Activated CD8-positive, alpha-beta T cell treated with anti-CD3 and anti-CD28 coated beads for 36 hours (primary cell): ENCODE data around the gene TPP1. TPM values are rescaled to one million over a fixed set of nuclear protein-coding genes. Genes with fewer than 3 reads are reported as not detected.
A peak's percentile ranks its signal among the peaks of the same experiment; 100 is the strongest.

ENCODE experiments used
- ATAC-seq: fragments of 200-7000 bp; cut with Tn5 transposase; one replicate; pipeline ENCODE4 v1.10.0; 2021; ENCODE audit warnings: mild to moderate bottlenecking, moderate library complexity
- CTCF ChIA-PET: fragments of 350-600 bp; sonication (Branson Sonifier 250); formaldehyde crosslinking; loops from one replicate; lab custom pipeline; 2021; ENCODE audit warnings: antibody characterized with exemption; lab: Charles Lee
- POLR2A ChIA-PET: fragments of 350-600 bp; sonication (Branson Sonifier 250); formaldehyde crosslinking; loops from one replicate; lab custom pipeline; 2021; ENCODE audit warnings: antibody characterized with exemption; lab: Charles Lee
- DNase-seq: peaks from one replicate; pipeline ENCODE4 v3.0.0-alpha.2; 2020
- H3K27ac Mint-ChIP-seq: one replicate; pipeline ENCODE4 v1.8.0; 2021; ENCODE audit warnings: mild to moderate bottlenecking, mixed read lengths
- H3K27me3 Mint-ChIP-seq: one replicate; pipeline ENCODE4 v1.8.0; 2021; ENCODE audit warnings: mixed read lengths
- H3K36me3 Mint-ChIP-seq: one replicate; pipeline ENCODE4 v1.8.0; 2021; ENCODE audit warnings: low read depth, mixed read lengths
- H3K4me1 Mint-ChIP-seq: one replicate; pipeline ENCODE4 v1.8.0; 2021; ENCODE audit warnings: low read depth, mixed read lengths
- H3K4me3 Mint-ChIP-seq: one replicate; pipeline ENCODE4 v1.8.0; 2021; ENCODE audit warnings: mild to moderate bottlenecking, moderate library complexity, mixed read lengths
- H3K9me3 Mint-ChIP-seq: one replicate; pipeline ENCODE4 v1.8.0; 2021; ENCODE audit warnings: mixed read lengths
- intact Hi-C: fragments of 100-400 bp; cut with micrococcal nuclease; formaldehyde crosslinking; loops from one replicate; pipeline ENCODE4 v1.10.0; 2022
- total RNA-seq, 2 experiments: library from RNA; stranded (reverse); gene quantifications; one replicate each; pipeline ENCODE4 v1.2.3, GENCODE V29; 2021
- TF ChIP-seq, protein P1 (sequence below): fragments of 200-600 bp; IDR thresholded peaks from one replicate; pipeline ENCODE4 v1.8.0; 2022; ENCODE audit warnings: antibody characterized with exemption, mild to moderate bottlenecking

Gene TPP1
- total RNA-seq, 2 experiments from 2014 or later: 28.1 to 31.4 TPM

DNA sequence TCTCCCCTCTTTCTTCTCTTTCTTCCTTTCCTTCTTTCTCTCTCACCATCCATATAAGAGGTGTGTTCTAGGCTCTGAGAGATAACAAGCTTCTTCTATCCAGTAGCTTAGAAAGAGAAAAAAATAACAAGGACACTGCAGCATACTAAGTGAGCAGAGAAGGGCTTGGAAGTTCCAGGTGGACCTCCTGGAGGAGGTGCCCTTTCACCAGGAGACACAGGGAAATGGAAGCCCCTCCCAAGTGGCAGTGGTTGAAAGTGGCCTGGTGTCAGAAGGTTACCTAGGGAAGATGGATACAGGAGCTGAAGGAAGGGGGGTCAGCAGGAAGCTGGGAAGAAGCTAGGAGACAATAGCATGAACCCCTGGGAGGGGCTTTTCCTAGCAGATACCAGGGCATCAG lies 30.9 kb upstream of the TPP1 start:
- CTCF ChIA-PET: interaction anchor here (0.6 to 2.5 kb wide), 9 partner anchors 9 to 106 kb away, joined by 3 to 14 read pairs (median 4); partner anchors contain the start of gene MRPL17
- POLR2A ChIA-PET: interaction anchor here (1.4 to 4.4 kb wide), 5 partner anchors 7 to 174 kb away, joined by 3 to 20 read pairs (median 6); partner anchors contain the start of gene TPP1
- Mint-ChIP-seq H3K4me1 (no peaks in the 10 kb centered on the region), H3K4me3 (no peak overlapping the region), H3K36me3 (no peaks in the 10 kb centered on the region), H3K27me3 (no peaks in the 10 kb centered on the region), H3K27ac (no peak overlapping the region), H3K9me3 (no peaks in the 10 kb centered on the region)
- TF ChIP-seq, protein P1, sequence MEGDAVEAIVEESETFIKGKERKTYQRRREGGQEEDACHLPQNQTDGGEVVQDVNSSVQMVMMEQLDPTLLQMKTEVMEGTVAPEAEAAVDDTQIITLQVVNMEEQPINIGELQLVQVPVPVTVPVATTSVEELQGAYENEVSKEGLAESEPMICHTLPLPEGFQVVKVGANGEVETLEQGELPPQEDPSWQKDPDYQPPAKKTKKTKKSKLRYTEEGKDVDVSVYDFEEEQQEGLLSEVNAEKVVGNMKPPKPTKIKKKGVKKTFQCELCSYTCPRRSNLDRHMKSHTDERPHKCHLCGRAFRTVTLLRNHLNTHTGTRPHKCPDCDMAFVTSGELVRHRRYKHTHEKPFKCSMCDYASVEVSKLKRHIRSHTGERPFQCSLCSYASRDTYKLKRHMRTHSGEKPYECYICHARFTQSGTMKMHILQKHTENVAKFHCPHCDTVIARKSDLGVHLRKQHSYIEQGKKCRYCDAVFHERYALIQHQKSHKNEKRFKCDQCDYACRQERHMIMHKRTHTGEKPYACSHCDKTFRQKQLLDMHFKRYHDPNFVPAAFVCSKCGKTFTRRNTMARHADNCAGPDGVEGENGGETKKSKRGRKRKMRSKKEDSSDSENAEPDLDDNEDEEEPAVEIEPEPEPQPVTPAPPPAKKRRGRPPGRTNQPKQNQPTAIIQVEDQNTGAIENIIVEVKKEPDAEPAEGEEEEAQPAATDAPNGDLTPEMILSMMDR: no peak
- DNase-seq (no peak), ATAC-seq (no peak)
- intact Hi-C loops: loop anchor here (10.0 kb wide), 1 partner anchor 45 kb away; the partner anchor contains the start of genes ILK and RRP8

DNA sequence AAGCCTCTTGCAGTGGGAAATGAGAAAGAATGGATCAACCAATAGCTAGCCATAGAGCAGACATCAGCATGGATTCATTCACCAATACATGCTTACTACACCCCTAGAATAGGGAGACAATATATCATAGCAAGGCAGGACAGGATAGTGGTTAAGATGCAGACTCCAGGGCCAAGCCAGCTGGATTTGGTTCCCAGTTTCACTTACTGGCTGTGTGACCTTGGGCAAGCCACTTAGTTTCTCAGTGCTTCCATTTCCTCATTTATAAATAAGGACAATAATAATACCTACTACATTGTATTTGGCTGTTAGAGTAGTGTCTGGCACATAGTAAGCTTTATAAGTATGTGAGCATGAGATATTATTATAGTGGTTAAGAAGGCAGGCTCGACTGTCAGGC lies 29.3 kb upstream of the TPP1 start:
- ATAC-seq: no peak
- Mint-ChIP-seq H3K36me3 (no peaks in the 10 kb centered on the region), H3K9me3 (no peaks in the 10 kb centered on the region), H3K4me1 (no peaks in the 10 kb centered on the region), H3K4me3 (no peak overlapping the region), H3K27ac (no peak overlapping the region), H3K27me3 (no peaks in the 10 kb centered on the region)
- DNase-seq: no peak
- CTCF ChIA-PET: interaction anchor here (1.0 to 2.5 kb wide), 5 partner anchors 20 to 36 kb away, joined by 3 to 14 read pairs (median 3); partner anchors contain the start of genes MRPL17, TAF10 and TPP1
- POLR2A ChIA-PET: interaction anchor here (1.0 to 4.4 kb wide), 3 partner anchors 9 to 35 kb away, joined by 3 to 20 read pairs (median 5); partner anchors contain the start of genes MRPL17 and TPP1
- intact Hi-C loops: no loop called here
- TF ChIP-seq, protein P1: no peak

- ChIA-PET POLR2A (interaction anchor here (1.0 to 4.4 kb wide), 2 partner anchors 29 to 36 kb away, joined by 3 to 20 read pairs; partner anchors contain the start of genes MRPL17 and TPP1), CTCF (interaction anchor here (1.0 to 1.1 kb wide), 3 partner anchors 20 to 36 kb away, joined by 3 to 6 read pairs (median 3); partner anchors contain the start of genes TAF10 and TPP1)
- Mint-ChIP-seq H3K9me3 (no peaks in the 10 kb centered on the region), H3K4me1 (no peaks in the 10 kb centered on the region), H3K36me3 (no peaks in the 10 kb centered on the region), H3K4me3 (no peak overlapping the region), H3K27me3 (no peaks in the 10 kb centered on the region), H3K27ac (no peak overlapping the region)
- ATAC-seq: no peak
- TF ChIP-seq, protein P1: no peak
- intact Hi-C loops: no loop called here
- DNase-seq: no peak
Measured at GRCh38 chr11:6647836-6648235, 28.6 kb upstream of the TPP1 start.

- H3K9me3 Mint-ChIP-seq: no peaks in the 10 kb centered on the region
- POLR2A ChIA-PET: interaction anchor here (0.6 to 4.4 kb wide), 6 partner anchors 20 to 36 kb away, joined by 3 to 20 read pairs (median 3); partner anchors contain the start of genes MRPL17 and TPP1
- intact Hi-C loops: no loop called here
Measured at GRCh38 chr11:6646918-6647679, 27.9 kb upstream of the TPP1 start.

More at GRCh38 chr11:6646918-6647679, 27.9 kb upstream of the TPP1 start:
- CTCF ChIA-PET: interaction anchor here (0.7 to 1.6 kb wide), 7 partner anchors 13 to 116 kb away, joined by 3 to 6 read pairs (median 3); partner anchors contain the start of genes MRPL17, TAF10 and TPP1
- no peaks in the 10 kb centered on the region for H3K27me3 Mint-ChIP-seq
- no peak overlapping the region for H3K27ac Mint-ChIP-seq
- TF ChIP-seq, protein P1: no peak
- DNase-seq (peak; percentile 47), ATAC-seq (peak; percentile 46)
- H3K4me1 Mint-ChIP-seq: no peaks in the 10 kb centered on the region
- no peak overlapping the region for H3K4me3 Mint-ChIP-seq
- no peaks in the 10 kb centered on the region for H3K36me3 Mint-ChIP-seq
